Kidney (tissue), 14 donors: Measurements from ENCODE around the gene FAM20A. TPM values are rescaled to one million over a fixed set of nuclear protein-coding genes. Genes with fewer than 3 reads are reported as not detected.

Experiments used
- DNase-seq, 5 donors: peaks; one replicate each; pipeline ENCODE4 v3.0.0-alpha.2; 2013 to 2020
- FAIRE-seq: peaks from 2 replicates; lab custom pipeline; 2012; peaks lifted over from hg19 to GRCh38; lab: Jason Lieb, UNC
- H3K27ac ChIP-seq, 2 donors: one replicate each; pipeline ENCODE4 v1.7.0; 2013; ENCODE audit warnings: low read depth in 2 of 2, low read length in 2 of 2, inconsistent platforms in 1 of 2
- H3K27me3 ChIP-seq: one replicate; pipeline ENCODE4 v1.7.1; 2013; ENCODE audit warnings: low read length, inconsistent platforms; ENCODE audit not compliant: control insufficient read depth, insufficient read depth
- H3K36me3 ChIP-seq, 3 donors: one replicate each; pipeline versions ENCODE4 v1.7.0 to v1.7.1; 2013; ENCODE audit warnings: low read length in 3 of 3, control low read depth in 1 of 3, inconsistent platforms in 1 of 3; ENCODE audit not compliant: insufficient read depth in 3 of 3, control insufficient read depth in 2 of 3
- H3K4me1 ChIP-seq, 3 donors: one replicate each; pipeline versions ENCODE4 v1.7.0 to v1.7.1; 2013; ENCODE audit warnings: low read length in 3 of 3, inconsistent platforms in 1 of 3, low read depth in 1 of 3; ENCODE audit not compliant: control insufficient read depth in 2 of 3, insufficient read depth in 2 of 3
- H3K4me3 ChIP-seq, 3 donors: one replicate each; pipeline versions ENCODE4 v1.7.0 to v1.8.1; 2013; ENCODE audit warnings: low read length in 3 of 3, control low read depth in 1 of 3, inconsistent platforms in 1 of 3
- H3K9ac ChIP-seq, 3 donors: one replicate each; pipeline versions ENCODE4 v1.7.0 to v1.7.1; 2013; ENCODE audit warnings: low read length in 3 of 3, control low read depth in 1 of 3, inconsistent platforms in 1 of 3
- H3K9me3 ChIP-seq, 3 donors: one replicate each; pipeline versions ENCODE4 v1.7.0 to v1.7.1; 2013; ENCODE audit warnings: low read length in 3 of 3, control low read depth in 1 of 3, inconsistent platforms in 1 of 3; ENCODE audit not compliant: control insufficient read depth in 2 of 3, insufficient read depth in 1 of 3
- intact Hi-C: fragments of 100-400 bp; cut with DNase I; formaldehyde crosslinking; loops from one replicate; pipeline ENCODE4 v1.11.1; 2022
- polyA plus RNA-seq: library from polyadenylated mRNA; stranded (reverse); fragments of 350-450 nt; fragmentation: Illumina TruSeq; extraction: RNeasy Lipid Tissue Mini Kit (QIAGEN cat#74804); gene quantifications from one replicate; pipeline ENCODE4 v1.2.3, GENCODE V29; 2014; ENCODE audit warnings: low read depth, low replicate concordance; ENCODE audit not compliant: insufficient read depth
- total RNA-seq: library from RNA; stranded (reverse); fragmentation: NEBNext Ultra II Directional; extraction: Animal tissue kit (Norgen Biotek cat#: 25700); gene quantifications from one replicate; pipeline ENCODE4 v1.2.1, GENCODE V29; 2021
- TF ChIP-seq, protein P1 (sequence below): IDR thresholded peaks from 3 replicates; pipeline ENCODE4 v1.5.1; 2012; ENCODE audit warnings: mild to moderate bottlenecking, moderate library complexity, borderline replicate concordance; ENCODE audit not compliant: insufficient read depth; ENCODE audit errors: extremely low read depth
- donor health status: control.
- donor health status: control.
- donor health status: control.
- donor health status: control.
- donor health status: control.
- donor health status: DM: yes; HTN: yes; CAD: no.
- donor health status: Normal renal cell carcinoma (clear cell type).

FAM20A gene
- total and polyA plus RNA-seq, 2 donors from 2014 or later = 65.8 to 77.7 TPM

DNA sequence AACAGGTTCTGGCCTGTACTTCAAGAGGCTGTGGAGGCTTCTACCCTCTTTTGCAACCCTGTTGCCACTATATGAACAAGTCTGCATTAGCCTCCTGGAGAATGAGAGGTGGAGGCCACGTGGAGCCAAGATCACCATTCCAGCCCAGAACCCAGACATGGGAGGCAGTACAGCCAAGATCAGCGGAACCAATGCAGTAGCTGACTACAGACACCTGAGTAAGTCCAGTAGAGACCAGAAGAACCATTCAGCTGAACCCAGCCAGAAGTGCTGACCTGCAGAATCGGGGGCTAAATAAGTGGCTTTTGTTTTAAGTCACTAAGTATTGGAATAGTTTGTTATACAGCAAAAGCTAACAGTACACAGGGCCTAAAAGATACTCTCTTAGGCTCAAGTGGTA is 12.1 kb downstream of the FAM20A start:
- H3K27ac ChIP-seq = no peak overlapping the region
- intact Hi-C loops = no loop called here
- DNase-seq = no peak
- H3K36me3 ChIP-seq = no peaks in the 10 kb centered on the region
- FAIRE-seq = no peak
- H3K9ac ChIP-seq = no peak overlapping the region
- peaks cover 0 to 9% (median 2%) of the 10 kb centered on the region in 3 donors for H3K4me1 ChIP-seq
- no peaks in the 10 kb centered on the region for H3K27me3 ChIP-seq
- TF ChIP-seq, protein P1, sequence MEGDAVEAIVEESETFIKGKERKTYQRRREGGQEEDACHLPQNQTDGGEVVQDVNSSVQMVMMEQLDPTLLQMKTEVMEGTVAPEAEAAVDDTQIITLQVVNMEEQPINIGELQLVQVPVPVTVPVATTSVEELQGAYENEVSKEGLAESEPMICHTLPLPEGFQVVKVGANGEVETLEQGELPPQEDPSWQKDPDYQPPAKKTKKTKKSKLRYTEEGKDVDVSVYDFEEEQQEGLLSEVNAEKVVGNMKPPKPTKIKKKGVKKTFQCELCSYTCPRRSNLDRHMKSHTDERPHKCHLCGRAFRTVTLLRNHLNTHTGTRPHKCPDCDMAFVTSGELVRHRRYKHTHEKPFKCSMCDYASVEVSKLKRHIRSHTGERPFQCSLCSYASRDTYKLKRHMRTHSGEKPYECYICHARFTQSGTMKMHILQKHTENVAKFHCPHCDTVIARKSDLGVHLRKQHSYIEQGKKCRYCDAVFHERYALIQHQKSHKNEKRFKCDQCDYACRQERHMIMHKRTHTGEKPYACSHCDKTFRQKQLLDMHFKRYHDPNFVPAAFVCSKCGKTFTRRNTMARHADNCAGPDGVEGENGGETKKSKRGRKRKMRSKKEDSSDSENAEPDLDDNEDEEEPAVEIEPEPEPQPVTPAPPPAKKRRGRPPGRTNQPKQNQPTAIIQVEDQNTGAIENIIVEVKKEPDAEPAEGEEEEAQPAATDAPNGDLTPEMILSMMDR = no peak
- no peaks in the 10 kb centered on the region for H3K9me3 ChIP-seq
- no peak overlapping the region for H3K4me3 ChIP-seq

DNA sequence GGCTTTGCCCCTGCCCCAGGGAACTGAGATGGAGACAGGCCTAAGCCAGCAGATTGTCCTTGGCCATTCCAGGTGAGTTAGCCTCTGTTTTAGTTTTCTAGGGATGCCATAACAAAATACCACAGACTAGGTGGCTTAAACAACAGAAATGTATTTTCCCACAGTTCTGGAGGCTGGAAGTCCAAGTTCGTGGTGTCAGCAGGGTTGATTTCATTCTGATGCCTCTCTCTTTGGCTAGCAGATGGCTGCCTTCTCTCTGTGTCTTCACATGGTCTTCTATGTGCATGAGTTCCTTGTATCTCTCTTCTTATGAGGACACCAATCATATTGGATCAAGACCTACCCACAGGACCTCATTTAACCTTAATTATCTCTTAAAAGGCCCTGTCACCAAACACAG is 12.8 kb downstream of the FAM20A start:
- TF ChIP-seq, protein P1 = no peak
- H3K27ac ChIP-seq = no peak overlapping the region
- intact Hi-C loops = no loop called here

DNA sequence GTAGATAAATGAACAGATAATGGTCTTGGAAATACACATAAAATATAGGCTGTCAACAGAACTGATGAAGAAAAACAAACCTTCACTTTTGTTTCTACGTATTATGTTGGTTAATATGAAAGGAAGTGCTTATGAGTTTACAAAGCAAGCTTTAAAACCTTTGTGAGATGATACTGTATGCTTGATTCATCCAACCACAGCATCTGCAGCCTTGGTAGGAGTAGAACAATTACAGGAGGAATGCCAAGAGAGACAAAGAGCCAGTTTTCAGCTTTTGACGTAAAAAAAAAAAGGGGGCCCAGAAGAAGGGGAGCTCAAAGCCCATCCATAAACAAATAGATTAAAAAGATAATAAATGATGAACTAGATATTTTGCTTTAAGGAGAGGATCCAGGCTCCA is 13.3 kb downstream of the FAM20A start:
- TF ChIP-seq, protein P1 = no peak
- no peak overlapping the region for H3K27ac ChIP-seq
- FAIRE-seq (no peak), DNase-seq (no peak)
- H3K9me3 ChIP-seq = no peaks in the 10 kb centered on the region
- no peaks in the 10 kb centered on the region for H3K27me3 ChIP-seq
- H3K4me1 ChIP-seq = no peaks in the 10 kb centered on the region
- H3K36me3 ChIP-seq = no peaks in the 10 kb centered on the region
- no peak overlapping the region for H3K9ac ChIP-seq
- H3K4me3 ChIP-seq = no peak overlapping the region
- intact Hi-C loops = no loop called here

More for the DNA sequence above, 12.8 kb downstream of the FAM20A start:
- Histone ChIP-seq H3K27me3 (no peaks in the 10 kb centered on the region), H3K4me3 (no peak overlapping the region), H3K4me1 (peaks cover 0 to 4% (median 0%) of the 10 kb centered on the region in 3 donors), H3K9ac (no peak overlapping the region), H3K36me3 (no peaks in the 10 kb centered on the region), H3K9me3 (no peaks in the 10 kb centered on the region)
- DNase-seq = no peak
- no peak for FAIRE-seq

DNA sequence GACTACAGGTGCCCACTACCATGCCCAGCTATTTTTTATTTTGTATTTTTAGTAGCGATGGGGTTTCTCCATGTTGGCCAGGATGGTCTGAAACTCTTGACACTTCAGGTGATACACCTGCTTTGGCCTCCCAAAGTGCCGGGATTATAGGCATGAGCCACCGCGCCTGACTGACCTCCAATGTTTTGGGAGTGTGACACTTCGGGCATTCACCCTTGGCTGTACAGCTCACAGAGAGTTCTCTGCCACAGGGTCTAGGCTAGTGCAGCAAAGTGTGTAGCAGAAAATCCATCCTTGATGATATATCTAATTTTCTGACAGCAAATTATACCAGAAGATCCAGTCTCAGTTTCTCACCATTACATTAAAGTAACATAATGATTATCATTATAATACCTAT is 14.1 kb downstream of the FAM20A start:
- Histone ChIP-seq H3K4me1 (no peaks in the 10 kb centered on the region), H3K4me3 (no peak overlapping the region), H3K27me3 (no peaks in the 10 kb centered on the region), H3K27ac (no peak overlapping the region), H3K36me3 (no peaks in the 10 kb centered on the region), H3K9me3 (no peaks in the 10 kb centered on the region), H3K9ac (no peak overlapping the region)
- no peak for DNase-seq
- TF ChIP-seq, protein P1 = no peak
- intact Hi-C loops = no loop called here
- FAIRE-seq = no peak
